Measurements from ENCODE around the gene LRRC36. TPM values are rescaled to one million over a fixed set of nuclear protein-coding genes. Genes with fewer than 3 reads are reported as not detected.

Gene LRRC36
- total RNA-seq, 2 donors from 2014 or later: 1.1 TPM; not detected in 1

- TF ChIP-seq, protein P1, sequence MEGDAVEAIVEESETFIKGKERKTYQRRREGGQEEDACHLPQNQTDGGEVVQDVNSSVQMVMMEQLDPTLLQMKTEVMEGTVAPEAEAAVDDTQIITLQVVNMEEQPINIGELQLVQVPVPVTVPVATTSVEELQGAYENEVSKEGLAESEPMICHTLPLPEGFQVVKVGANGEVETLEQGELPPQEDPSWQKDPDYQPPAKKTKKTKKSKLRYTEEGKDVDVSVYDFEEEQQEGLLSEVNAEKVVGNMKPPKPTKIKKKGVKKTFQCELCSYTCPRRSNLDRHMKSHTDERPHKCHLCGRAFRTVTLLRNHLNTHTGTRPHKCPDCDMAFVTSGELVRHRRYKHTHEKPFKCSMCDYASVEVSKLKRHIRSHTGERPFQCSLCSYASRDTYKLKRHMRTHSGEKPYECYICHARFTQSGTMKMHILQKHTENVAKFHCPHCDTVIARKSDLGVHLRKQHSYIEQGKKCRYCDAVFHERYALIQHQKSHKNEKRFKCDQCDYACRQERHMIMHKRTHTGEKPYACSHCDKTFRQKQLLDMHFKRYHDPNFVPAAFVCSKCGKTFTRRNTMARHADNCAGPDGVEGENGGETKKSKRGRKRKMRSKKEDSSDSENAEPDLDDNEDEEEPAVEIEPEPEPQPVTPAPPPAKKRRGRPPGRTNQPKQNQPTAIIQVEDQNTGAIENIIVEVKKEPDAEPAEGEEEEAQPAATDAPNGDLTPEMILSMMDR (IDR thresholded peaks at IDR 0.05): no peak
- Histone ChIP-seq H3K4me1 (peaks cover 6% of the 10 kb centered on the region), H3K27ac (no peak overlapping the region), H3K9me3 (no peaks in the 10 kb centered on the region), H3K4me3 (no peak overlapping the region), H3K36me3 (no peaks in the 10 kb centered on the region), H3K9ac (ENCODE audit: low read depth in 2 of 2, low read length in 2 of 2) (no peak overlapping the region), H3K27me3 (peaks cover under 1% of the 10 kb centered on the region)
- DNase-seq: no peak
- intact Hi-C loops (cut with DNase I): no loop called here
Observed at GRCh38 chr16:67388591-67388990, 62.0 kb downstream of the LRRC36 start.

- peaks cover 7% of the 10 kb centered on the region for H3K27me3 ChIP-seq
- intact Hi-C loops (cut with DNase I): loop anchor here (10.0 kb wide), 1 partner anchor 45 kb away; no protein-coding TSS in a partner anchor
- DNase-seq: no peak
- H3K36me3 ChIP-seq: no peaks in the 10 kb centered on the region
- no peak overlapping the region for H3K9ac ChIP-seq (ENCODE audit: low read depth in 2 of 2, low read length in 2 of 2)
- H3K4me3 ChIP-seq: no peak overlapping the region
- H3K4me1 ChIP-seq: peaks cover 12% of the 10 kb centered on the region
- no peak overlapping the region for H3K27ac ChIP-seq
- H3K9me3 ChIP-seq: no peaks in the 10 kb centered on the region
- TF ChIP-seq, protein P1 (IDR thresholded peaks at IDR 0.05): no peak
Observed at GRCh38 chr16:67389911-67390815, 63.5 kb downstream of the LRRC36 start.

- Histone ChIP-seq H3K27ac (no peak overlapping the region), H3K9ac (ENCODE audit: low read depth in 2 of 2, low read length in 2 of 2) (no peak overlapping the region), H3K9me3 (no peaks in the 10 kb centered on the region), H3K4me1 (peaks cover 13% of the 10 kb centered on the region), H3K27me3 (peaks cover 7% of the 10 kb centered on the region), H3K36me3 (no peaks in the 10 kb centered on the region), H3K4me3 (no peak overlapping the region)
- intact Hi-C loops (cut with DNase I): loop anchor here (10.0 kb wide), 1 partner anchor 46 kb away; no protein-coding TSS in a partner anchor
- DNase-seq: no peak
- TF ChIP-seq, protein P1 (IDR thresholded peaks at IDR 0.05): no peak
Observed at GRCh38 chr16:67390816-67391423, 64.3 kb downstream of the LRRC36 start.

- Histone ChIP-seq H3K9ac (ENCODE audit: low read depth in 2 of 2, low read length in 2 of 2) (peak overlapping the region in 1 of 2 donors; percentile 67), H3K4me1 (peaks cover 19% of the 10 kb centered on the region), H3K27me3 (peaks cover 7% of the 10 kb centered on the region), H3K4me3 (no peak overlapping the region), H3K27ac (no peak overlapping the region), H3K9me3 (no peaks in the 10 kb centered on the region), H3K36me3 (no peaks in the 10 kb centered on the region)
- no peak for DNase-seq
- TF ChIP-seq, protein P1 (IDR thresholded peaks at IDR 0.05): no peak
- intact Hi-C loops (cut with DNase I): loop anchor here (10.0 kb wide), 1 partner anchor 47 kb away; no protein-coding TSS in a partner anchor
Observed at GRCh38 chr16:67391424-67392300, 65.0 kb downstream of the LRRC36 start.

All from colonic mucosa (tissue), 4 donors.